Measurements from ENCODE around the gene HCN4.

DNA sequence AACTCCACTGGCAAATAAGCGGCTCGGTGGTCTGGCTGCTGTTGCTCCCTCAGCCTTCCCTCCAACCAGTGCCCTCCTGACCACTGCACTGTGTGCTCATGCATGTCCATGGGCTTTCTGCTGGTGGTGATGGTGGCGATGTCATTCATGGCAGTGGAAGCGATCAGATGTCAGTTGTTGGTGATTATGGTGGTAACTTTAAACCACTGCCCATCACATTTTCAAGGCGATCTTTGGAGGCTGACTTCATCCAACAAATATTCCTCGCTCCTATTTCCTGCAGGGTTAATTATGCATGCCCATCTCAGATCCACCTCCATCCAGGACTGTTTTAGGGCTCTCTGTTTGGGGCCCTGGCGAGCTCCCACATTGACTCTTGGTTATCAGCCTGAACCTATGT lies 13.4 kb upstream of the HCN4 start:
- TF ChIP-seq, protein P1, sequence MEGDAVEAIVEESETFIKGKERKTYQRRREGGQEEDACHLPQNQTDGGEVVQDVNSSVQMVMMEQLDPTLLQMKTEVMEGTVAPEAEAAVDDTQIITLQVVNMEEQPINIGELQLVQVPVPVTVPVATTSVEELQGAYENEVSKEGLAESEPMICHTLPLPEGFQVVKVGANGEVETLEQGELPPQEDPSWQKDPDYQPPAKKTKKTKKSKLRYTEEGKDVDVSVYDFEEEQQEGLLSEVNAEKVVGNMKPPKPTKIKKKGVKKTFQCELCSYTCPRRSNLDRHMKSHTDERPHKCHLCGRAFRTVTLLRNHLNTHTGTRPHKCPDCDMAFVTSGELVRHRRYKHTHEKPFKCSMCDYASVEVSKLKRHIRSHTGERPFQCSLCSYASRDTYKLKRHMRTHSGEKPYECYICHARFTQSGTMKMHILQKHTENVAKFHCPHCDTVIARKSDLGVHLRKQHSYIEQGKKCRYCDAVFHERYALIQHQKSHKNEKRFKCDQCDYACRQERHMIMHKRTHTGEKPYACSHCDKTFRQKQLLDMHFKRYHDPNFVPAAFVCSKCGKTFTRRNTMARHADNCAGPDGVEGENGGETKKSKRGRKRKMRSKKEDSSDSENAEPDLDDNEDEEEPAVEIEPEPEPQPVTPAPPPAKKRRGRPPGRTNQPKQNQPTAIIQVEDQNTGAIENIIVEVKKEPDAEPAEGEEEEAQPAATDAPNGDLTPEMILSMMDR (IDR thresholded peaks at IDR 0.05): no peak
- no peak for TF ChIP-seq EZH2 (IDR thresholded peaks at IDR 0.05)

Data from neural progenitor cell (in vitro differentiated cells).